H9 (cell line): ENCODE results near the gene KAZN. TPM values are rescaled to one million over a fixed set of nuclear protein-coding genes. Genes with fewer than 3 reads are reported as not detected.

Source experiments
- DNase-seq: peaks from one replicate; pipeline ENCODE4 v3.0.0-alpha.2; 2017
- H2AFZ ChIP-seq: one replicate; pipeline ENCODE4 v1.6.1; 2013; ENCODE audit warnings: mild to moderate bottlenecking, low read length, control low read depth, moderate library complexity
- H2AK5ac ChIP-seq: 2 replicates; pipeline ENCODE4 v1.6.1; 2013; ENCODE audit warnings: low read length, control low read depth, mixed read lengths; ENCODE audit not compliant: insufficient read length
- H2BK120ac ChIP-seq: one replicate; pipeline ENCODE4 v1.6.1; 2013; ENCODE audit warnings: low read depth, mild to moderate bottlenecking, low read length, control low read depth, inconsistent platforms; ENCODE audit not compliant: poor library complexity, severe bottlenecking
- H2BK12ac ChIP-seq: 2 replicates; pipeline ENCODE4 v1.6.1; 2013; ENCODE audit warnings: low read length, control low read depth, mixed read lengths, low read depth; ENCODE audit not compliant: insufficient read length
- H2BK15ac ChIP-seq: 2 replicates; pipeline ENCODE4 v1.6.1; 2013; ENCODE audit warnings: low read depth, low read length, control low read depth
- H2BK20ac ChIP-seq: one replicate; pipeline ENCODE4 v1.6.1; 2013; ENCODE audit warnings: low read depth, mild to moderate bottlenecking, low read length, control low read depth, inconsistent platforms; ENCODE audit not compliant: poor library complexity, severe bottlenecking
- H2BK5ac ChIP-seq: 2 replicates; pipeline ENCODE4 v1.6.1; 2013; ENCODE audit warnings: low read length, control low read depth, mixed read lengths; ENCODE audit not compliant: insufficient read length
- H3K14ac ChIP-seq: 2 replicates; pipeline ENCODE4 v1.6.1; 2013; ENCODE audit warnings: low read length, control low read depth; ENCODE audit not compliant: insufficient read depth
- H3K18ac ChIP-seq: 2 replicates; pipeline ENCODE4 v1.6.1; 2013; ENCODE audit warnings: low read depth, mild to moderate bottlenecking, mixed read lengths, low read length, control low read depth; ENCODE audit not compliant: insufficient read length
- H3K23ac ChIP-seq: 2 replicates; pipeline ENCODE4 v1.6.1; 2013; ENCODE audit warnings: low read length, control low read depth, mixed read lengths, low read depth; ENCODE audit not compliant: insufficient read length
- H3K23me2 ChIP-seq: 2 replicates; pipeline ENCODE4 v1.6.1; 2013; ENCODE audit warnings: low read depth, mild to moderate bottlenecking, mixed read lengths, low read length, control low read depth; ENCODE audit not compliant: insufficient read length, poor library complexity, severe bottlenecking
- H3K27ac ChIP-seq: 2 replicates; pipeline ENCODE4 v1.5.1; 2013; ENCODE audit warnings: low read length, control low read depth, mixed read lengths, low read depth; ENCODE audit not compliant: insufficient read length
- H3K27me3 ChIP-seq: 2 replicates; pipeline ENCODE4 v1.6.1; 2013; ENCODE audit warnings: low read length, control low read depth, inconsistent platforms; ENCODE audit not compliant: insufficient read depth
- H3K4ac ChIP-seq: 2 replicates; pipeline ENCODE4 v1.6.1; 2013; ENCODE audit warnings: low read depth, mild to moderate bottlenecking, control low read depth, inconsistent platforms, low read length, moderate library complexity
- H3K4me1 ChIP-seq: 2 replicates; pipeline ENCODE4 v1.6.1; 2013; ENCODE audit warnings: low read length, control low read depth, inconsistent platforms; ENCODE audit not compliant: insufficient read depth
- H3K4me2 ChIP-seq: 2 replicates; pipeline ENCODE4 v1.6.1; 2013; ENCODE audit warnings: low read length, control low read depth, mixed read lengths; ENCODE audit not compliant: insufficient read length, insufficient read depth
- H3K56ac ChIP-seq: 2 replicates; pipeline ENCODE4 v1.6.1; 2013; ENCODE audit warnings: low read depth, mild to moderate bottlenecking, mixed read lengths, low read length, control low read depth; ENCODE audit not compliant: insufficient read length
- H3K79me1 ChIP-seq: 2 replicates; pipeline ENCODE4 v1.6.1; 2013; ENCODE audit warnings: low read depth, mild to moderate bottlenecking, moderate library complexity, low read length, control low read depth, inconsistent platforms; ENCODE audit not compliant: insufficient read depth, poor library complexity, severe bottlenecking
- H3K79me2 ChIP-seq: 2 replicates; pipeline ENCODE4 v1.6.1; 2013; ENCODE audit warnings: low read length, control low read depth, inconsistent platforms; ENCODE audit not compliant: insufficient read depth
- H3K9ac ChIP-seq: 2 replicates; pipeline ENCODE4 v1.6.1; 2013; ENCODE audit warnings: low read length, control low read depth, mixed read lengths; ENCODE audit not compliant: insufficient read length; ENCODE audit errors: extremely low read depth
- H3K9me3 ChIP-seq: one replicate; pipeline ENCODE4 v1.6.1; 2013; ENCODE audit warnings: low read depth, low read length, inconsistent platforms; ENCODE audit not compliant: control insufficient read depth
- H3T11ph ChIP-seq: one replicate; pipeline ENCODE4 v1.6.1; 2013; ENCODE audit warnings: mild to moderate bottlenecking, low read length, control low read depth, inconsistent platforms
- H4K20me1 ChIP-seq: one replicate; pipeline ENCODE4 v1.6.1; 2013; ENCODE audit not compliant: control insufficient read depth, insufficient read length, insufficient read depth
- H4K5ac ChIP-seq: 2 replicates; pipeline ENCODE4 v1.6.1; 2013; ENCODE audit warnings: low read depth, mild to moderate bottlenecking, mixed read lengths, low read length, control low read depth; ENCODE audit not compliant: insufficient read length
- H4K8ac ChIP-seq: replicated peaks from 2 replicates; pipeline ENCODE4 v1.6.1; 2013; ENCODE audit warnings: low read length, control low read depth, mixed read lengths, low read depth; ENCODE audit not compliant: insufficient read length
- H4K91ac ChIP-seq: 2 replicates; pipeline ENCODE4 v1.6.1; 2013; ENCODE audit warnings: low read depth, mild to moderate bottlenecking, moderate library complexity, mixed read lengths, low read length, control low read depth; ENCODE audit not compliant: insufficient read length
- H3K27ac Mint-ChIP-seq, 3 experiments: 2 replicates in 2 of 3; 3 replicates in 1 of 3; pipeline ENCODE4 v1.8.0; 2020 to 2021; ENCODE audit warnings: mixed read lengths in 3 of 3, mild to moderate bottlenecking in 1 of 3, moderate library complexity in 1 of 3
- H3K27me3 Mint-ChIP-seq: 2 replicates; pipeline ENCODE4 v1.8.0; 2021; ENCODE audit warnings: low read depth, mild to moderate bottlenecking, moderate library complexity, mixed read lengths
- H3K36me3 Mint-ChIP-seq, 3 experiments: 2 replicates in 2 of 3; 3 replicates in 1 of 3; pipeline ENCODE4 v1.8.0; 2020 to 2021; ENCODE audit warnings: low read depth in 3 of 3, mixed read lengths in 3 of 3; ENCODE audit not compliant: insufficient read depth in 1 of 3
- H3K4me1 Mint-ChIP-seq, 2 experiments: 2 replicates each; pipeline ENCODE4 v1.8.0; 2020; ENCODE audit warnings: mixed read lengths in 2 of 2
- H3K4me3 Mint-ChIP-seq, 2 experiments: 2 replicates in 1 of 2; 3 replicates in 1 of 2; pipeline ENCODE4 v1.8.0; 2020 to 2021; ENCODE audit warnings: mild to moderate bottlenecking in 2 of 2, mixed read lengths in 2 of 2, moderate library complexity in 1 of 2
- H3K9me3 Mint-ChIP-seq, 2 experiments: 2 replicates in 1 of 2; 3 replicates in 1 of 2; pipeline ENCODE4 v1.8.0; 2020; ENCODE audit warnings: mild to moderate bottlenecking in 2 of 2, mixed read lengths in 2 of 2, moderate library complexity in 1 of 2
- CTCF ChIP-seq: fragments of 200-600 bp; sonication (generic); conservative IDR thresholded peaks from 3 replicates; pipeline ENCODE4 v1.8.0; 2021; ENCODE audit warnings: antibody characterized with exemption, mild to moderate bottlenecking
- WGBS: extraction: QIAGEN DNeasy Blood & Tissue Kit; methylation state at CpG from one replicate; pipeline ENCODE4 v1.1.7; 2013; ENCODE audit warnings: missing lambda C conversion rate, low lambda C conversion rate, mixed read lengths; ENCODE audit not compliant: insufficient read length; ENCODE audit errors: extremely low coverage; 5-methylcytosine and 5-hydroxymethylcytosine counted together
- total RNA-seq: library from RNA; stranded (reverse); gene quantifications from 2 replicates; pipeline ENCODE4 v1.2.1, GENCODE V29; 2021

Gene KAZN
- total RNA-seq, 1 experiment from 2014 or later: 7.6 TPM

GRCh38 chr1:14712136-14712535 lies 113.7 kb downstream of the KAZN start:
- H4K8ac ChIP-seq: no peak overlapping the region
- H2BK120ac ChIP-seq: no peak overlapping the region
- DNase-seq: no peak
- no peaks in the 10 kb centered on the region for H3K4me1 ChIP-seq
- H3K27me3 ChIP-seq: no peaks in the 10 kb centered on the region
- no peak overlapping the region for H3T11ph ChIP-seq
- H3K56ac ChIP-seq: no peak overlapping the region
- TF ChIP-seq CTCF: no peak
- peaks cover under 1% of the 10 kb centered on the region; the same call in 1 of the 2 replicates for H3K79me2 ChIP-seq
- H2AFZ ChIP-seq: no peak overlapping the region
- no peak overlapping the region for H2BK12ac ChIP-seq
- Mint-ChIP-seq H3K9me3 (peaks cover 15 to 19% of the 10 kb centered on the region in 2 experiments), H3K27me3 (peaks cover 3% of the 10 kb centered on the region), H3K36me3 (peaks cover 10 to 20% (median 11%) of the 10 kb centered on the region in 3 experiments; a peak in 6 of 7 replicates), H3K4me3 (no peak overlapping the region), H3K27ac (0 out of 7 replicates have a peak overlapping the region, but pooled peaks of 1 of the 3 experiments have one; percentile 14), H3K4me1 (peaks cover 20 to 37% of the 10 kb centered on the region in 2 experiments)
- H3K4me2 ChIP-seq: no peak overlapping the region
- H4K91ac ChIP-seq: no peak overlapping the region
- no peak overlapping the region for H3K27ac ChIP-seq
- H3K23me2 ChIP-seq: no peaks in the 10 kb centered on the region
- no peaks in the 10 kb centered on the region for H3K79me1 ChIP-seq
- H3K18ac ChIP-seq: no peak overlapping the region
- no peak overlapping the region for H2BK15ac ChIP-seq
- peaks cover 7% of the 10 kb centered on the region for H3K9me3 ChIP-seq
- H2BK20ac ChIP-seq: no peak overlapping the region
- H3K23ac ChIP-seq: no peak overlapping the region
- no peak overlapping the region for H2AK5ac ChIP-seq
- no peak overlapping the region for H3K4ac ChIP-seq
- no peak overlapping the region; the same call in 1 of the 2 replicates for H3K14ac ChIP-seq
- H4K20me1 ChIP-seq: no peaks in the 10 kb centered on the region
- H2BK5ac ChIP-seq: no peak overlapping the region
- H4K5ac ChIP-seq: no peak overlapping the region
- WGBS: no CpG with 5 or more reads among the region's 2 CpGs
- no peak overlapping the region for H3K9ac ChIP-seq
